CD14-positive monocyte (primary cell): ENCODE measurements around the gene ZNF592. TPM values are rescaled to one million over a fixed set of nuclear protein-coding genes. Genes with fewer than 3 reads are reported as not detected.

Experiments
- DNase-seq, 3 donors: peaks; one replicate each; pipeline ENCODE4 v3.0.0-alpha.2; 2011 to 2022
- H2AFZ ChIP-seq: 2 replicates; pipeline ENCODE4 v1.6.0; 2012; ENCODE audit warnings: mild to moderate bottlenecking, low read depth, low read length, inconsistent platforms; ENCODE audit not compliant: insufficient read depth, poor library complexity, severe bottlenecking
- H3K27ac ChIP-seq, 2 donors: 1 replicate in 1 of 2; 2 replicates in 1 of 2; pipeline ENCODE4 v1.5.1; 2012 to 2013; ENCODE audit warnings: low read length in 2 of 2, control low read depth in 1 of 2, inconsistent platforms in 1 of 2, low read depth in 1 of 2, mild to moderate bottlenecking in 1 of 2
- H3K27me3 ChIP-seq, 2 donors: one replicate each; pipeline versions ENCODE4 v1.6.0 to v1.6.1; 2011 to 2013; ENCODE audit warnings: low read length in 2 of 2; ENCODE audit not compliant: control insufficient read depth in 2 of 2, insufficient read depth in 2 of 2
- H3K36me3 ChIP-seq, 2 donors: replicated peaks in 1 of 2; 1 replicate in 1 of 2; 2 replicates in 1 of 2; pipeline versions ENCODE4 v1.5.1 to v1.6.1; 2012 to 2013; ENCODE audit warnings: low read length in 2 of 2, control low read depth in 1 of 2, inconsistent platforms in 1 of 2, mild to moderate bottlenecking in 1 of 2; ENCODE audit not compliant: insufficient read depth in 2 of 2, control insufficient read depth in 1 of 2
- H3K4me1 ChIP-seq, 2 donors: 1 replicate in 1 of 2; 2 replicates in 1 of 2; pipeline versions ENCODE4 v1.5.1 to v1.6.1; 2012 to 2013; ENCODE audit warnings: low read length in 2 of 2, control low read depth in 1 of 2, inconsistent platforms in 1 of 2, mild to moderate bottlenecking in 1 of 2, moderate library complexity in 1 of 2; ENCODE audit not compliant: insufficient read depth in 2 of 2, control insufficient read depth in 1 of 2
- H3K4me2 ChIP-seq: replicated peaks from 2 replicates; pipeline ENCODE3; 2012; ENCODE audit warnings: low read length, moderate library complexity, mild to moderate bottlenecking; ENCODE audit not compliant: poor library complexity, severe bottlenecking; ENCODE audit errors: extremely low read depth
- H3K4me3 ChIP-seq, 3 experiments: fragments of 200-600 bp in 1 of 3; sonication (generic) in 1 of 3; replicated peaks in 1 of 3; 1 replicate in 2 of 3; 2 replicates in 1 of 3; pipeline ENCODE4 v1.5.1; 2011 to 2013; ENCODE audit warnings: low read length in 3 of 3, mild to moderate bottlenecking in 3 of 3, control low read depth in 2 of 3, low read depth in 2 of 3, inconsistent platforms in 1 of 3, moderate library complexity in 1 of 3
- H3K79me2 ChIP-seq: 2 replicates; pipeline ENCODE4 v1.6.0; 2012; ENCODE audit warnings: mild to moderate bottlenecking, control low read depth, inconsistent platforms, low read length, moderate library complexity; ENCODE audit not compliant: insufficient read depth
- H3K9ac ChIP-seq: 2 replicates; pipeline ENCODE4 v1.6.0; 2017; ENCODE audit warnings: low read length, mild to moderate bottlenecking; ENCODE audit not compliant: insufficient read depth, poor library complexity, severe bottlenecking
- H3K9me3 ChIP-seq, 2 donors: replicated peaks in 1 of 2; 1 replicate in 1 of 2; 2 replicates in 1 of 2; pipeline versions ENCODE4 v1.5.1 to v1.6.1; 2012 to 2013; ENCODE audit warnings: low read length in 2 of 2, control low read depth in 1 of 2; ENCODE audit not compliant: control insufficient read depth in 1 of 2, insufficient read depth in 1 of 2
- H4K20me1 ChIP-seq: 2 replicates; pipeline ENCODE4 v1.6.0; 2012; ENCODE audit warnings: mild to moderate bottlenecking, low read length, control low read depth, moderate library complexity; ENCODE audit not compliant: insufficient read depth
- H3K27ac Mint-ChIP-seq, 7 donors: one replicate each; pipeline ENCODE4 v1.8.0; 2020; ENCODE audit warnings: mild to moderate bottlenecking in 7 of 7, mixed read lengths in 7 of 7, moderate library complexity in 6 of 7, inconsistent platforms in 2 of 7
- H3K27me3 Mint-ChIP-seq, 3 donors: one replicate each; pipeline ENCODE4 v1.8.0; 2021 to 2022; ENCODE audit warnings: low read depth in 3 of 3, mild to moderate bottlenecking in 3 of 3, mixed read lengths in 3 of 3, moderate library complexity in 3 of 3, inconsistent platforms in 1 of 3
- H3K36me3 Mint-ChIP-seq, 2 donors: one replicate each; pipeline ENCODE4 v1.8.0; 2020; ENCODE audit warnings: mixed read lengths in 2 of 2, inconsistent platforms in 1 of 2, mild to moderate bottlenecking in 1 of 2
- H3K4me1 Mint-ChIP-seq: one replicate; pipeline ENCODE4 v1.8.0; 2020; ENCODE audit warnings: mild to moderate bottlenecking, mixed read lengths
- H3K4me3 Mint-ChIP-seq, 2 donors: one replicate each; pipeline ENCODE4 v1.8.0; 2020; ENCODE audit warnings: mild to moderate bottlenecking in 2 of 2, mixed read lengths in 2 of 2, moderate library complexity in 1 of 2
- H3K9me3 Mint-ChIP-seq, 7 donors: one replicate each; pipeline ENCODE4 v1.8.0; 2020 to 2022; ENCODE audit warnings: mixed read lengths in 7 of 7, mild to moderate bottlenecking in 6 of 7, moderate library complexity in 6 of 7, inconsistent platforms in 2 of 7
- WGBS: methylation state at CpG from one replicate; pipeline ENCODE4 v1.1.5; 2013; ENCODE audit warnings: missing lambda C conversion rate; ENCODE audit not compliant: insufficient coverage; 5-methylcytosine and 5-hydroxymethylcytosine counted together
- intact Hi-C, 2 donors: fragments of 100-400 bp; cut with micrococcal nuclease; formaldehyde crosslinking; loops; one replicate each; pipeline versions ENCODE4 v1.15.0 to v1.15.1; 2023
- polyA plus RNA-seq, 3 donors: library from polyadenylated mRNA; depleted of rRNA in 1 of 3; unstranded in 2 of 3; stranded (reverse) in 1 of 3; fragments of 300-500 nt in 2 of 3; fragments of >200 nt in 1 of 3; fragmentation: Illumina TruSeq in 2 of 3; gene quantifications; 1 replicate in 2 of 3; 2 replicates in 1 of 3; pipeline ENCODE4 v1.2.3, GENCODE V29; 2012 to 2021
- TF ChIP-seq, protein P1 (sequence below): fragments of 200-600 bp; IDR thresholded peaks from one replicate; pipeline ENCODE4 v1.8.0; 2022; ENCODE audit warnings: antibody characterized with exemption, mild to moderate bottlenecking

Gene ZNF592
- polyA plus RNA-seq, 3 donors = 2.8 to 43.6 (median 5.0) TPM

DNA sequence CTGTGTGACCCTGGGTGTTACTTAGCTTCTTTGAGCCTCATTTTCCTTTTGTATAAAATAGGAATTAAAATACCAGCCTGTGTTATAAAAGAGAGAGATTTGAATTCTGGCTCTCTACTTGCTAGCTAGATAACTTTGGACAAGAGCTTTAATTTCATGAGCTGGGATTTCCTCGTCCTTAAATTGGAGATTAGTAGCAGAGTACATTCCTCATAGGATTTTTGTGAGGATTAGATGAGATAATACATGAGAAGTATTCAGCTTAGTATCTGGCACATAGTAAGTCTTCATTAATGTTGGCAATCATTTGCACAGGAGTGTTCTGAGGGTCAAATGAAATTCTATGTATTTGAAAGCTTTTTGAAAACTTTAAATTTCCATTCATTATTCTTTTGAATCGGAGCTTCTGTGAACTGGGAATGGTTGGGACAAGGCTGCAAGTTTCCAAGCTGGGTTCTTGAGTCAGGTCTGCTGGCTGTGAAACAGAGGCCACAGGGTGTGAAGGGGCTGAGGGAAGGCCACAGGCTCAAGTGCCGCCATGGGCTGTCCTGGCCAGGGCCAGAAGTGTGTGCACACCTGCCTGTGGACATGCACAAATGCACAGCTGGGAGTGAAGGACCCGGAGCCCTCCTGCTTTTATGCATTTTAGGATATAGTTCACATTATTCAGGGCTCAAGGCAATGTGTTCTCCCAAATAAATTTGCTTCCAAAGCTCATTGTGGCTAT is 86.0 kb downstream of the ZNF592 start:
- intact Hi-C loops = no loop called here
- WGBS = 100% methylated on average over 2 of the region's 4 CpGs
- TF ChIP-seq, protein P1, sequence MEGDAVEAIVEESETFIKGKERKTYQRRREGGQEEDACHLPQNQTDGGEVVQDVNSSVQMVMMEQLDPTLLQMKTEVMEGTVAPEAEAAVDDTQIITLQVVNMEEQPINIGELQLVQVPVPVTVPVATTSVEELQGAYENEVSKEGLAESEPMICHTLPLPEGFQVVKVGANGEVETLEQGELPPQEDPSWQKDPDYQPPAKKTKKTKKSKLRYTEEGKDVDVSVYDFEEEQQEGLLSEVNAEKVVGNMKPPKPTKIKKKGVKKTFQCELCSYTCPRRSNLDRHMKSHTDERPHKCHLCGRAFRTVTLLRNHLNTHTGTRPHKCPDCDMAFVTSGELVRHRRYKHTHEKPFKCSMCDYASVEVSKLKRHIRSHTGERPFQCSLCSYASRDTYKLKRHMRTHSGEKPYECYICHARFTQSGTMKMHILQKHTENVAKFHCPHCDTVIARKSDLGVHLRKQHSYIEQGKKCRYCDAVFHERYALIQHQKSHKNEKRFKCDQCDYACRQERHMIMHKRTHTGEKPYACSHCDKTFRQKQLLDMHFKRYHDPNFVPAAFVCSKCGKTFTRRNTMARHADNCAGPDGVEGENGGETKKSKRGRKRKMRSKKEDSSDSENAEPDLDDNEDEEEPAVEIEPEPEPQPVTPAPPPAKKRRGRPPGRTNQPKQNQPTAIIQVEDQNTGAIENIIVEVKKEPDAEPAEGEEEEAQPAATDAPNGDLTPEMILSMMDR = no peak
- Mint-ChIP-seq H3K36me3 (no peaks in the 10 kb centered on the region), H3K27me3 (peaks cover 0 to 4% (median 4%) of the 10 kb centered on the region in 3 donors), H3K4me1 (peaks cover 20% of the 10 kb centered on the region), H3K4me3 (no peak overlapping the region), H3K27ac (no peak overlapping the region), H3K9me3 (peaks cover 0 to 1% (median 0%) of the 10 kb centered on the region in 7 donors)
- no peaks in the 10 kb centered on the region for H3K36me3 ChIP-seq
- no peaks in the 10 kb centered on the region for H3K79me2 ChIP-seq
- H3K4me2 ChIP-seq = no peak overlapping the region
- H3K9ac ChIP-seq = no peak overlapping the region
- no peaks in the 10 kb centered on the region for H3K9me3 ChIP-seq
- no peak overlapping the region for H3K4me3 ChIP-seq
- no peaks in the 10 kb centered on the region for H4K20me1 ChIP-seq
- no peaks in the 10 kb centered on the region for H3K27me3 ChIP-seq
- no peak overlapping the region for H3K27ac ChIP-seq
- H2AFZ ChIP-seq = no peak overlapping the region
- H3K4me1 ChIP-seq = no peaks in the 10 kb centered on the region
- no peak for DNase-seq

DNA sequence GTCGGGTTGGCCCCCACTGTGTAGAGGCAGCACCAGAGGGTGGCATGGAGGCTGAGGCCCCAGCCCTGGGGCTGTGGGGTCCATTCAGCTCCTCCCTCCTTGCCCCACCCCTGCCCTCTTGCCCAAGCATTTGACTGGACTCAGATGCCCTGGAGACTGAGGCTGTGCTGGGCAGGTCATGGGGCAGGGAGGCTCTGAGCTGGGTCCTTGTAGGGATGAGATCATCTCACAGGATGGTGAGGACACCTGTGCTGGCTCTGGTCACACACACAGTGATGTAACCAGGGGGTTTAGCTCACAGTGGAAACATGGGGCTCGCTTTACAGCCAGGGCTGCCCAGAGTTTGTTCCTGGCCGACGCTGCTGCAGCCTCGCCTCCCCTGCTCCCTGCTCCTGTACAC is 86.6 kb downstream of the ZNF592 start:
- 94% methylated on average over 5 of the region's 5 CpGs for WGBS
- intact Hi-C loops = no loop called here
- Histone ChIP-seq H3K27me3 (no peaks in the 10 kb centered on the region), H3K36me3 (no peaks in the 10 kb centered on the region), H3K79me2 (no peaks in the 10 kb centered on the region), H3K9ac (no peak overlapping the region), H3K4me3 (no peak overlapping the region), H3K27ac (no peak overlapping the region), H2AFZ (no peak overlapping the region), H3K4me2 (no peak overlapping the region), H3K4me1 (no peaks in the 10 kb centered on the region), H3K9me3 (no peaks in the 10 kb centered on the region), H4K20me1 (no peaks in the 10 kb centered on the region)
- no peak for DNase-seq
- Mint-ChIP-seq H3K4me3 (no peak overlapping the region), H3K27me3 (peaks cover 0 to 4% (median 3%) of the 10 kb centered on the region in 3 donors), H3K27ac (no peak overlapping the region), H3K36me3 (no peaks in the 10 kb centered on the region), H3K9me3 (peaks cover 0 to 1% (median 0%) of the 10 kb centered on the region in 7 donors), H3K4me1 (peaks cover 20% of the 10 kb centered on the region)
- TF ChIP-seq, protein P1 = no peak
